HEK293 (cell line): ENCODE measurements around the gene OPA1.

Experiments
- CTCF ChIA-PET: fragments of 350-600 bp; formaldehyde crosslinking; extraction: SDS; loops from one replicate; lab custom pipeline; 2021; ENCODE audit warnings: antibody characterized with exemption; lab: Yijun Ruan, JAX
- POLR2A ChIA-PET: fragments of 300-600 bp; formaldehyde crosslinking; extraction: SDS; loops from one replicate; lab custom pipeline; 2020; ENCODE audit warnings: antibody characterized with exemption, inconsistent platforms; lab: Yijun Ruan, JAX
- H3K27ac ChIP-seq: fragments of 200-500 bp; sonication (Bioruptor generic); 2 replicates; pipeline ENCODE4 v1.5.1; 2014; ENCODE audit warnings: low read depth, low read length, control low read depth, inconsistent platforms; ENCODE audit errors: extremely low read depth
- H3K36me3 ChIP-seq, 2 experiments: fragments of 200-500 bp in 1 of 2; sonication (Bioruptor generic) in 1 of 2; 1 replicate in 1 of 2; 2 replicates in 1 of 2; pipeline ENCODE4 v1.5.1; 2014 to 2017; ENCODE audit warnings: inconsistent platforms in 2 of 2, low read length in 2 of 2; ENCODE audit not compliant: control insufficient read depth in 2 of 2, insufficient read depth in 1 of 2
- H3K4me1 ChIP-seq: fragments of 200-500 bp; sonication (Bioruptor generic); 2 replicates; pipeline ENCODE4 v1.5.1; 2014; ENCODE audit warnings: mild to moderate bottlenecking, low read length, inconsistent platforms; ENCODE audit not compliant: control insufficient read depth, insufficient read depth
- H3K4me3 ChIP-seq: 2 replicates; pipeline ENCODE4 v1.5.1; 2011; ENCODE audit warnings: low read depth, mild to moderate bottlenecking, control low read depth, low read length, moderate library complexity
- H3K9me3 ChIP-seq: fragments of 200-500 bp; sonication (Bioruptor generic); 2 replicates; pipeline ENCODE4 v1.5.1; 2014; ENCODE audit warnings: low read depth, low read length, inconsistent platforms; ENCODE audit not compliant: control insufficient read depth, insufficient read depth
- GLIS1 ChIP-seq: fragments of 450-650 bp; formaldehyde crosslinking; IDR thresholded peaks from 2 replicates; pipeline ENCODE4 v1.5.1; 2016; ENCODE audit warnings: missing biosample characterization, missing genetic modification characterization
- HIC1 ChIP-seq: fragments of 450-650 bp; formaldehyde crosslinking; IDR thresholded peaks from 2 replicates; pipeline ENCODE4 v1.5.1; 2016; ENCODE audit warnings: missing biosample characterization, missing genetic modification characterization
- IKZF3 ChIP-seq: fragments of 450-650 bp; IDR thresholded peaks from 2 replicates; pipeline ENCODE4 v1.5.0; 2018; ENCODE audit warnings: missing biosample characterization, mild to moderate bottlenecking, missing genetic modification characterization, moderate library complexity
- PRDM4 ChIP-seq: fragments of 450-650 bp; formaldehyde crosslinking; IDR thresholded peaks from 2 replicates; pipeline ENCODE4 v1.5.1; 2017; ENCODE audit warnings: missing biosample characterization, missing genetic modification characterization
- ZNF112 ChIP-seq: fragments of 450-650 bp; formaldehyde crosslinking; IDR thresholded peaks from 2 replicates; pipeline ENCODE4 v1.5.0; 2017; ENCODE audit warnings: missing biosample characterization, missing genetic modification characterization
- ZNF121 ChIP-seq: fragments of 450-650 bp; formaldehyde crosslinking; IDR thresholded peaks from 2 replicates; pipeline ENCODE4 v1.5.1; 2016; ENCODE audit warnings: missing biosample characterization, missing genetic modification characterization
- ZNF133 ChIP-seq: fragments of 450-650 bp; formaldehyde crosslinking; IDR thresholded peaks from 2 replicates; pipeline ENCODE4 v1.5.1; 2016; ENCODE audit warnings: missing biosample characterization, missing genetic modification characterization
- ZNF16 ChIP-seq: fragments of 450-650 bp; formaldehyde crosslinking; IDR thresholded peaks from 2 replicates; pipeline ENCODE4 v1.5.1; 2016; ENCODE audit warnings: low read depth, missing biosample characterization, missing genetic modification characterization
- ZNF169 ChIP-seq: fragments of 450-650 bp; formaldehyde crosslinking; IDR thresholded peaks from 2 replicates; pipeline ENCODE4 v1.5.1; 2016; ENCODE audit warnings: missing biosample characterization, missing genetic modification characterization
- ZNF2 ChIP-seq: fragments of 450-650 bp; formaldehyde crosslinking; IDR thresholded peaks from 2 replicates; pipeline ENCODE4 v1.5.1; 2016; ENCODE audit warnings: missing biosample characterization, missing genetic modification characterization
- ZNF398 ChIP-seq: fragments of 450-650 bp; formaldehyde crosslinking; IDR thresholded peaks from 2 replicates; pipeline ENCODE4 v1.5.1; 2017; ENCODE audit warnings: missing biosample characterization, missing genetic modification characterization
- ZNF426 ChIP-seq: fragments of 450-650 bp; formaldehyde crosslinking; IDR thresholded peaks from 2 replicates; pipeline ENCODE4 v1.5.1; 2017; ENCODE audit warnings: missing biosample characterization, missing genetic modification characterization, mild to moderate bottlenecking, inconsistent platforms, moderate library complexity
- ZNF521 ChIP-seq: fragments of 450-650 bp; formaldehyde crosslinking; IDR thresholded peaks from 2 replicates; pipeline ENCODE4 v1.5.1; 2017; ENCODE audit warnings: missing biosample characterization, mild to moderate bottlenecking, missing genetic modification characterization
- ZNF549 ChIP-seq: fragments of 450-650 bp; IDR thresholded peaks from 2 replicates; pipeline ENCODE4 v1.5.1; 2018; ENCODE audit warnings: missing biosample characterization, missing genetic modification characterization, mild to moderate bottlenecking, inconsistent platforms, moderate library complexity
- ZNF664 ChIP-seq: fragments of 450-650 bp; formaldehyde crosslinking; IDR thresholded peaks from 2 replicates; pipeline ENCODE4 v1.5.1; 2016; ENCODE audit warnings: missing biosample characterization, missing genetic modification characterization
- ZSCAN23 ChIP-seq: fragments of 450-650 bp; formaldehyde crosslinking; IDR thresholded peaks from 2 replicates; pipeline ENCODE4 v1.5.1; 2016; ENCODE audit warnings: missing biosample characterization, missing genetic modification characterization
- TF ChIP-seq, protein P1 (sequence below): fragments of 450-650 bp; formaldehyde crosslinking; IDR thresholded peaks from 2 replicates; pipeline ENCODE4 v1.5.1; 2016; ENCODE audit warnings: missing biosample characterization, missing genetic modification characterization
- TF ChIP-seq, protein P2 (sequence below): fragments of 450-650 bp; formaldehyde crosslinking; IDR thresholded peaks from 2 replicates; pipeline ENCODE4 v1.5.1; 2016; ENCODE audit warnings: missing biosample characterization, missing genetic modification characterization

OPA1 gene

GRCh38 chr3:193614430-193614829 lies 21.4 kb downstream of the OPA1 start:
- Histone ChIP-seq H3K4me1 (no peaks in the 10 kb centered on the region), H3K4me3 (no peak overlapping the region), H3K27ac (no peak overlapping the region), H3K36me3 (peaks cover 0 to 45% of the 10 kb centered on the region in 2 experiments; a peak in 1 of 3 replicates), H3K9me3 (no peaks in the 10 kb centered on the region)
- TF ChIP-seq ZNF664 (tag by site-specific recombination) (peak; percentile 77), ZNF121 (no peak)
- POLR2A ChIA-PET: no interaction called here
- CTCF ChIA-PET: interaction anchor here (1.0 kb wide), 1 partner anchor 9 kb away, joined by 3 read pairs; no protein-coding TSS in a partner anchor

- Histone ChIP-seq H3K36me3 (peaks cover 0 to 60% of the 10 kb centered on the region in 2 experiments; a peak in 1 of 3 replicates), H3K27ac (no peak overlapping the region), H3K4me3 (no peak overlapping the region), H3K9me3 (no peaks in the 10 kb centered on the region), H3K4me1 (no peaks in the 10 kb centered on the region)
- ChIA-PET POLR2A (no interaction called here), CTCF (interaction anchor here (0.8 kb wide), 1 partner anchor 15 kb away, joined by 3 read pairs; no protein-coding TSS in a partner anchor)
- no peak for TF ChIP-seq ZNF549 (tag by site-specific recombination)
- TF ChIP-seq HIC1 (tag by site-specific recombination): no peak
- no peak for TF ChIP-seq PRDM4
- TF ChIP-seq, protein P1, sequence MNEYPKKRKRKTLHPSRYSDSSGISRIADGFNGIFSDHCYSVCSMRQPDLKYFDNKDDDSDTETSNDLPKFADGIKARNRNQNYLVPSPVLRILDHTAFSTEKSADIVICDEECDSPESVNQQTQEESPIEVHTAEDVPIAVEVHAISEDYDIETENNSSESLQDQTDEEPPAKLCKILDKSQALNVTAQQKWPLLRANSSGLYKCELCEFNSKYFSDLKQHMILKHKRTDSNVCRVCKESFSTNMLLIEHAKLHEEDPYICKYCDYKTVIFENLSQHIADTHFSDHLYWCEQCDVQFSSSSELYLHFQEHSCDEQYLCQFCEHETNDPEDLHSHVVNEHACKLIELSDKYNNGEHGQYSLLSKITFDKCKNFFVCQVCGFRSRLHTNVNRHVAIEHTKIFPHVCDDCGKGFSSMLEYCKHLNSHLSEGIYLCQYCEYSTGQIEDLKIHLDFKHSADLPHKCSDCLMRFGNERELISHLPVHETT: no peak
- no peak for TF ChIP-seq ZNF398 (tag by site-specific recombination)
- TF ChIP-seq ZNF112 (tag by site-specific recombination): no peak
- TF ChIP-seq ZSCAN23 (tag by site-specific recombination): no peak
- TF ChIP-seq ZNF16 (tag by site-specific recombination): no peak
- no peak for TF ChIP-seq ZNF521 (tag by site-specific recombination)
- no peak for TF ChIP-seq ZNF426 (tag by site-specific recombination)
- TF ChIP-seq ZNF133 (tag by site-specific recombination): no peak
- no peak for TF ChIP-seq IKZF3 (tag by site-specific recombination)
- TF ChIP-seq, protein P2, sequence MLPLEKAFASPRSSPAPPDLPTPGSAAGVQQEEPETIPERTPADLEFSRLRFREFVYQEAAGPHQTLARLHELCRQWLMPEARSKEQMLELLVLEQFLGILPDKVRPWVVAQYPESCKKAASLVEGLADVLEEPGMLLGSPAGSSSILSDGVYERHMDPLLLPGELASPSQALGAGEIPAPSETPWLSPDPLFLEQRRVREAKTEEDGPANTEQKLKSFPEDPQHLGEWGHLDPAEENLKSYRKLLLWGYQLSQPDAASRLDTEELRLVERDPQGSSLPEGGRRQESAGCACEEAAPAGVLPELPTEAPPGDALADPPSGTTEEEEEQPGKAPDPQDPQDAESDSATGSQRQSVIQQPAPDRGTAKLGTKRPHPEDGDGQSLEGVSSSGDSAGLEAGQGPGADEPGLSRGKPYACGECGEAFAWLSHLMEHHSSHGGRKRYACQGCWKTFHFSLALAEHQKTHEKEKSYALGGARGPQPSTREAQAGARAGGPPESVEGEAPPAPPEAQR (tag by site-specific recombination): no peak
- TF ChIP-seq ZNF169 (tag by site-specific recombination): no peak
- no peak for TF ChIP-seq GLIS1 (tag by site-specific recombination)
- TF ChIP-seq ZNF2 (tag by site-specific recombination): no peak
These were observed 24.6 kb downstream of the OPA1 start for GRCh38 chr3:193617628-193618027.
